Smooth muscle cell (in vitro differentiated cells): ENCODE measurements around the gene CDK18. TPM values are rescaled to one million over a fixed set of nuclear protein-coding genes. Genes with fewer than 3 reads are reported as not detected.

ENCODE experiments used
- DNase-seq: peaks from one replicate; lab custom pipeline; 2025; ENCODE audit not compliant: unreplicated experiment; lab: John Stamatoyannopoulos, UW
- H2AFZ ChIP-seq: fragments of 200-600 bp; sonication (generic); 2 replicates; pipeline ENCODE4 v1.6.0; 2016; ENCODE audit warnings: antibody characterized with exemption, low read depth, mild to moderate bottlenecking
- H3F3A ChIP-seq: fragments of 200-600 bp; sonication (generic); 2 replicates; pipeline ENCODE4 v1.6.0; 2017; ENCODE audit warnings: antibody characterized with exemption, low read depth
- H3K27ac ChIP-seq: fragments of 200-600 bp; sonication (generic); 2 replicates; pipeline ENCODE4 v1.5.1; 2016; ENCODE audit warnings: low read depth, mild to moderate bottlenecking
- H3K27me3 ChIP-seq: fragments of 200-600 bp; sonication (generic); 2 replicates; pipeline ENCODE4 v1.6.1; 2016; ENCODE audit warnings: low read depth, mild to moderate bottlenecking
- H3K36me3 ChIP-seq: fragments of 200-600 bp; sonication (generic); 2 replicates; pipeline ENCODE4 v1.5.1; 2016; ENCODE audit warnings: low read depth
- H3K4me1 ChIP-seq: fragments of 200-600 bp; sonication (generic); 2 replicates; pipeline ENCODE4 v1.5.1; 2016; ENCODE audit warnings: low read depth
- H3K4me2 ChIP-seq: fragments of 200-600 bp; sonication (generic); 2 replicates; pipeline ENCODE4 v1.6.0; 2016; ENCODE audit warnings: mild to moderate bottlenecking
- H3K4me3 ChIP-seq: fragments of 200-600 bp; sonication (generic); 2 replicates; pipeline ENCODE4 v1.5.1; 2016; ENCODE audit warnings: mild to moderate bottlenecking
- H3K79me2 ChIP-seq: fragments of 200-600 bp; sonication (generic); 2 replicates; pipeline ENCODE4 v1.6.0; 2016; ENCODE audit warnings: low read depth, mild to moderate bottlenecking
- H3K9ac ChIP-seq: fragments of 200-600 bp; sonication (generic); 2 replicates; pipeline ENCODE4 v1.6.0; 2016; ENCODE audit warnings: low read depth
- H3K9me3 ChIP-seq: fragments of 200-600 bp; sonication (generic); replicated peaks from 2 replicates; pipeline ENCODE4 v1.5.1; 2016; ENCODE audit warnings: low read depth
- H4K20me1 ChIP-seq: fragments of 200-600 bp; sonication (generic); 2 replicates; pipeline ENCODE4 v1.6.0; 2016; ENCODE audit warnings: low read depth
- CTCF ChIP-seq: fragments of 200-600 bp; sonication (generic); IDR thresholded peaks from 2 replicates; pipeline ENCODE4 v1.5.1; 2017; ENCODE audit warnings: borderline replicate concordance, mild to moderate bottlenecking, antibody characterized with exemption; ENCODE audit not compliant: insufficient read depth, poor library complexity, severe bottlenecking
- WGBS: methylation state at CpG from one replicate; pipeline ENCODE4 v1.1.7; 2016; ENCODE audit warnings: low lambda C conversion rate; 5-methylcytosine and 5-hydroxymethylcytosine counted together
- polyA plus RNA-seq: library from polyadenylated mRNA; unstranded; fragments of >200 nt; fragmentation: Nextera tagmentation; extraction: Ambion mirVana; gene quantifications from 2 replicates; pipeline ENCODE4 v1.2.1, GENCODE V29; 2016
- total RNA-seq: library from RNA; depleted of rRNA; stranded (reverse); fragments of >200 nt; gene quantifications from 2 replicates; pipeline ENCODE4 v1.2.3, GENCODE V29; 2014

Gene CDK18
- total and polyA plus RNA-seq, 2 experiments from 2014 or later, result 6.1 TPM

- H3K4me1 ChIP-seq, result peaks cover 5% of the 10 kb centered on the region
- peak overlapping the region; percentile 99 for H3K4me2 ChIP-seq
- H3K9ac ChIP-seq, result no peak overlapping the region
- peaks cover 3% of the 10 kb centered on the region for H4K20me1 ChIP-seq
- peak overlapping the region; percentile 97 for H2AFZ ChIP-seq
- peak overlapping the region; percentile 81 for H3K4me3 ChIP-seq
- H3K27ac ChIP-seq, result no peak overlapping the region
- no peak for TF ChIP-seq CTCF
- no peaks in the 10 kb centered on the region for H3K79me2 ChIP-seq
- no peak for DNase-seq
- no peaks in the 10 kb centered on the region for H3K27me3 ChIP-seq
- 23% methylated on average over 15 of the region's 15 CpGs for WGBS
- H3K36me3 ChIP-seq, result no peaks in the 10 kb centered on the region
- no peaks in the 10 kb centered on the region for H3K9me3 ChIP-seq
- no peaks in the 10 kb centered on the region for H3F3A ChIP-seq
Measured at GRCh38 chr1:205505791-205506190, 1.3 kb downstream of the CDK18 start.

DNA sequence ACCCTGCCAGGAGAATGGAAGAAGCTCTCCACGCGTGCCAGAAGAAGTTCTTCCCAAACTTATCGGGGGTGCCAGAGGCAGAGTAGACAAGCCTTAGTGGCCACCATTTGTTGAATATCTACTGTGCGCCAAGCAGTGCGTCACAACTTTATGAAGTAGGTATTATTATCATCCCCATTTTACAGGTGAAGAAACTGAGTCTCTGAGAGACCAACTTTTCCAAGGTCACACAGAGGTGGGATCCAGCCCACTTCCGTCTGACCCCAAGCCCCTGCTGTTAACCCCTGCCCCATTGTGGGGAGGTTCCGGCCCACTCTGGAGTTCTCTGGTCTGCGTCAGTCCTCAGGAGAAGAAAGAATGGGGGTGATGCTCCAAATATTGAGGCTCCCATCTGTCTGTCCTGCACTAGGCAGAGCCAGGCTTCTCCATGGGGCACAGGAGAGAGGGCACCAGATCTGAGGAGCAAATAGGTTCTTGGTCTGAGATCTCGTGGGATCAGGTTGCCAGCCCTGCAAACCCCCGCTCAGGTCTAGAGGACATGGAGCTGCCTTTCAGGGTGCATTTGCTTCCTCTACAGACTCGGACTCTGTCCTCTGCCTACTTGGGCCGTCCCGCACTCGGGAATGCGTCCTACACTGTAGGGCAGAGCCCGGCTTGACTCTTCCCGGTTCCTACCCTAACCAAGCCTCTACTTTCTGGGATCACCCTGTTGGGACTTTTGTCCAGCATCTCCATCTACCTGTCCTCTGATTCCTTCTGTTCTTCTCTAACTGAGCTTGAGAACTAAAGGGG lies 2.1 kb downstream of the CDK18 start:
- H3K9ac ChIP-seq, result no peak overlapping the region
- no peaks in the 10 kb centered on the region for H3K27me3 ChIP-seq

DNA sequence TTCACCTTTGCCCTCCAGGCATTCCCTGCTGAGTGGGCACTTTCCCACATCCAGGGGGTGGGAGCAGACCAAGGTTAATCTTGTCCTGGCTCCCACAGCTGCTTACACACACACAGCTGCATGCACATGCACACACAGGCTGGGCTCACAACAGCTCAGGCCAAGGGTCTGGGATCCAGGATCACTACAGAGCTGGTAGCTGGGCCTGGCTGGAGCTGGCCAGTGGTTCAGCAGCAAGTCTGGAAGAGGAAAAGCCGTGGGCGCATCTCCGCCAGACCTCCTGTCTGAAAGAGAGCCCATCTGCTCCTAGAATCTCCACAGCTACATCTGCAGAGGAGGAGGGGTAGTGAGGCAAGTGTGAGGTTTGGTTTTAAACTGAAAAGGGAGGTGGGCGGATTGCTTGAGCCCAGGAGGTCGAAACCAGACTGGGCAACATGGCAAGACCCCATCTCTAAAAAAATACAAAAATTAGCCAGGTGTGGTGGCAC lies 3.8 kb downstream of the CDK18 start:
- H2AFZ ChIP-seq, result no peak overlapping the region
- H4K20me1 ChIP-seq, result peaks cover 7% of the 10 kb centered on the region
- no peak for DNase-seq
- H3K79me2 ChIP-seq, result no peaks in the 10 kb centered on the region
- H3K27me3 ChIP-seq, result no peaks in the 10 kb centered on the region
- H3K4me1 ChIP-seq, result peaks cover 5% of the 10 kb centered on the region
- no peak overlapping the region for H3K9ac ChIP-seq
- H3K9me3 ChIP-seq, result no peaks in the 10 kb centered on the region
- no peak for TF ChIP-seq CTCF
- no peak overlapping the region for H3K4me2 ChIP-seq
- no peak overlapping the region for H3K4me3 ChIP-seq
- H3K36me3 ChIP-seq, result no peaks in the 10 kb centered on the region
- 82% methylated on average over 5 of the region's 5 CpGs for WGBS
- H3K27ac ChIP-seq, result no peak overlapping the region
- H3F3A ChIP-seq, result no peaks in the 10 kb centered on the region

More for the DNA sequence above, 2.1 kb downstream of the CDK18 start:
- Histone ChIP-seq H3K36me3 (no peaks in the 10 kb centered on the region), H3K4me2 (no peak overlapping the region), H3K4me3 (no peak overlapping the region), H2AFZ (no peak overlapping the region), H3F3A (no peaks in the 10 kb centered on the region), H3K4me1 (peaks cover 5% of the 10 kb centered on the region), H3K79me2 (no peaks in the 10 kb centered on the region), H3K27ac (no peak overlapping the region), H3K9me3 (no peaks in the 10 kb centered on the region), H4K20me1 (peaks cover 3% of the 10 kb centered on the region)
- WGBS, result 96% methylated on average over 17 of the region's 17 CpGs
- DNase-seq, result no peak
- TF ChIP-seq CTCF, result no peak
